GM23338 (cell line): ENCODE measurements around the gene WDR17. TPM values are rescaled to one million over a fixed set of nuclear protein-coding genes. Genes with fewer than 3 reads are reported as not detected.

ENCODE experiments used
- ATAC-seq: fragments of 200-7000 bp; cut with Tn5 transposase; 3 replicates; pipeline ENCODE4 v1.9.1; 2020
- DNase-seq: peaks from one replicate; pipeline ENCODE4 v3.0.0-alpha.2; 2015; ENCODE audit warnings: low spot score
- H2AFZ ChIP-seq: fragments of 200-600 bp; sonication (generic); 2 replicates; pipeline ENCODE4 v1.8.0; 2016; ENCODE audit warnings: antibody characterized with exemption, mild to moderate bottlenecking, moderate library complexity
- H3F3A ChIP-seq: fragments of 200-600 bp; sonication (generic); replicated peaks from 2 replicates; pipeline ENCODE4 v1.8.0; 2017; ENCODE audit warnings: antibody characterized with exemption, mixed run types, low read depth
- H3K27ac ChIP-seq: fragments of 200-600 bp; sonication (generic); 2 replicates; pipeline ENCODE4 v1.6.1; 2016; ENCODE audit warnings: low read depth
- H3K27me3 ChIP-seq: fragments of 200-600 bp; sonication (generic); 2 replicates; pipeline ENCODE4 v1.8.0; 2016; ENCODE audit warnings: mild to moderate bottlenecking, mixed run types, moderate library complexity; ENCODE audit not compliant: insufficient read depth
- H3K36me3 ChIP-seq: fragments of 200-600 bp; sonication (generic); 2 replicates; pipeline ENCODE4 v1.8.0; 2016; ENCODE audit warnings: mild to moderate bottlenecking; ENCODE audit not compliant: insufficient read depth
- H3K4me1 ChIP-seq: fragments of 200-600 bp; sonication (generic); 2 replicates; pipeline ENCODE4 v1.8.0; 2016; ENCODE audit warnings: mild to moderate bottlenecking, moderate library complexity; ENCODE audit not compliant: insufficient read depth
- H3K4me2 ChIP-seq: fragments of 200-600 bp; sonication (generic); 2 replicates; pipeline ENCODE4 v1.7.1; 2017; ENCODE audit warnings: mixed run types
- H3K4me3 ChIP-seq: fragments of 200-600 bp; sonication (generic); 2 replicates; pipeline ENCODE4 v1.6.1; 2016; ENCODE audit warnings: mixed run types
- H3K79me2 ChIP-seq: fragments of 200-600 bp; sonication (generic); replicated peaks from 2 replicates; pipeline ENCODE4 v1.8.0; 2017; ENCODE audit warnings: mild to moderate bottlenecking; ENCODE audit not compliant: insufficient read depth
- H3K9me2 ChIP-seq: fragments of 200-600 bp; sonication (generic); 2 replicates; pipeline ENCODE4 v1.8.0; 2017; ENCODE audit not compliant: insufficient read depth
- H4K20me1 ChIP-seq: fragments of 200-600 bp; sonication (generic); replicated peaks from 2 replicates; pipeline ENCODE4 v1.8.0; 2017; ENCODE audit warnings: mild to moderate bottlenecking; ENCODE audit not compliant: insufficient read depth
- H3K27ac Mint-ChIP-seq: 2 replicates; pipeline ENCODE4 v1.8.0; 2020; ENCODE audit warnings: inconsistent platforms, mild to moderate bottlenecking, moderate library complexity, mixed read lengths
- H3K27me3 Mint-ChIP-seq: 3 replicates; pipeline ENCODE4 v1.8.0; 2022; ENCODE audit warnings: low read depth, mild to moderate bottlenecking, moderate library complexity, mixed read lengths, inconsistent platforms; ENCODE audit not compliant: insufficient read depth, poor library complexity
- H3K36me3 Mint-ChIP-seq: 3 replicates; pipeline ENCODE4 v1.8.0; 2021; ENCODE audit warnings: low read depth, mild to moderate bottlenecking, inconsistent platforms, moderate library complexity, mixed read lengths
- H3K4me1 Mint-ChIP-seq: 3 replicates; pipeline ENCODE4 v1.8.0; 2020; ENCODE audit warnings: mild to moderate bottlenecking, inconsistent platforms, mixed read lengths
- H3K4me3 Mint-ChIP-seq: 3 replicates; pipeline ENCODE4 v1.8.0; 2021; ENCODE audit warnings: moderate library complexity, mild to moderate bottlenecking, inconsistent platforms, mixed read lengths
- H3K9me3 Mint-ChIP-seq: 3 replicates; pipeline ENCODE4 v1.8.0; 2020; ENCODE audit warnings: moderate library complexity, mild to moderate bottlenecking, inconsistent platforms, mixed read lengths
- CREB1 ChIP-seq: fragments of 250-450 bp; sonication (Bioruptor Pico); IDR thresholded peaks from 2 replicates; pipeline ENCODE4 v1.5.0; 2020; ENCODE audit warnings: low read depth, mild to moderate bottlenecking, moderate library complexity
- CTCF ChIP-seq, 2 experiments: fragments of 200-600 bp in 1 of 2; sonication (generic) in 1 of 2; conservative IDR thresholded peaks; 2 replicates each; pipeline versions ENCODE4 v1.5.1 to v1.6.1; 2016 to 2017; ENCODE audit warnings: antibody characterized with exemption in 2 of 2, low read depth in 2 of 2, mild to moderate bottlenecking in 2 of 2, moderate library complexity in 1 of 2
- ETS1 ChIP-seq: IDR thresholded peaks from 2 replicates; pipeline ENCODE4 v1.6.1; 2016; ENCODE audit warnings: antibody characterized with exemption
- REST ChIP-seq: IDR thresholded peaks from one replicate; pipeline ENCODE4 v1.6.1; 2018; ENCODE audit warnings: antibody characterized with exemption; ENCODE audit not compliant: unreplicated experiment
- ZNF462 ChIP-seq: fragments of 250-450 bp; sonication (Bioruptor Pico); IDR thresholded peaks from 2 replicates; pipeline ENCODE4 v1.5.0; 2020; ENCODE audit warnings: mild to moderate bottlenecking, moderate library complexity
- polyA plus RNA-seq: library from polyadenylated mRNA; unstranded; fragments of >200 nt; fragmentation: Nextera tagmentation; extraction: Ambion mirVana; gene quantifications from 2 replicates; pipeline ENCODE4 v1.2.1, GENCODE V29; 2016
- total RNA-seq: library from RNA; depleted of rRNA; stranded (reverse); fragments of >200 nt; shearing (Covaris generic); gene quantifications from 2 replicates; pipeline ENCODE4 v1.2.3, GENCODE V29; 2014

The WDR17 gene
- total and polyA plus RNA-seq, 2 experiments from 2014 or later, result 1.9 to 4.3 TPM

- Histone ChIP-seq H3K4me3 (no peak overlapping the region), H3K27me3 (no peaks in the 10 kb centered on the region), H3K36me3 (no peaks in the 10 kb centered on the region), H3F3A (no peaks in the 10 kb centered on the region), H3K4me1 (no peaks in the 10 kb centered on the region), H3K79me2 (no peaks in the 10 kb centered on the region), H2AFZ (peak overlapping the region; percentile 74; the same call in 1 of the 2 replicates), H3K27ac (no peak overlapping the region), H4K20me1 (no peaks in the 10 kb centered on the region), H3K9me2 (no peaks in the 10 kb centered on the region), H3K4me2 (no peak overlapping the region)
- no peaks in the 10 kb centered on the region for H3K9me3 Mint-ChIP-seq
- H3K27me3 Mint-ChIP-seq, result no peaks in the 10 kb centered on the region
- no peak for TF ChIP-seq REST
- TF ChIP-seq ZNF462 (CRISPR knock-in tag), result no peak
- no peak for TF ChIP-seq CREB1 (CRISPR knock-in tag)
- TF ChIP-seq CTCF (conservative IDR thresholded peaks at IDR 0.05; ENCODE audit: low read depth in 2 of 2), result no peak
- TF ChIP-seq ETS1, result no peak
- H3K4me1 Mint-ChIP-seq, result peaks cover 9% of the 10 kb centered on the region; the same call in 2 of the 3 replicates
- DNase-seq (no peak), ATAC-seq (no peak)
- no peak overlapping the region for H3K27ac Mint-ChIP-seq
- no peak overlapping the region for H3K4me3 Mint-ChIP-seq
- no peaks in the 10 kb centered on the region for H3K36me3 Mint-ChIP-seq
Measured at GRCh38 chr4:176229645-176230044, 164.0 kb downstream of the WDR17 start.
